ENCODE measurements around the gene SLC35F2.
"Not testable (repeated sequence)": the region's sequence is repeated elsewhere in the genome, so short reads cannot be mapped to it uniquely, and the experiment has no call there.

Gene SLC35F2

DNA sequence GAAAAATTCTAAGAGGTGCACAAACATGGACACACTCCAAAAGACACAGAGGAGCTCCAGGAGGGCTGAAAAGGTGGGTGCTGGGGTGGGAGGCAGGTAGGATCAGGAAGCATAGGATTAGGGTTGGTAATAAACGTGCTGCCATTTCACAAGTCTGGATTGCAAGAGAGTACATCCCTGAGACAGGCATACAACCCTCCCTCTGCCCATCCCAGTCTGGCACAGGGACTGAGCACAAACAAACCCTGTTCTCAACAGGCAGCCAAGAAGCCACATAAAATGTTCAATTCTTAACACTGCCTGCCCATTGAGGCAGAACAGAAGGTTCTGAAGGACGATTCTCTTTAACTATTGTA, 18.5 kb downstream of the SLC35F2 start:
- peak; percentile 48 for DNase-seq (ENCODE audit: low spot score)

GRCh38 chr11:107836851-107837250, 21.7 kb downstream of the SLC35F2 start:
- DNase-seq (ENCODE audit: low spot score): no peak

DNA sequence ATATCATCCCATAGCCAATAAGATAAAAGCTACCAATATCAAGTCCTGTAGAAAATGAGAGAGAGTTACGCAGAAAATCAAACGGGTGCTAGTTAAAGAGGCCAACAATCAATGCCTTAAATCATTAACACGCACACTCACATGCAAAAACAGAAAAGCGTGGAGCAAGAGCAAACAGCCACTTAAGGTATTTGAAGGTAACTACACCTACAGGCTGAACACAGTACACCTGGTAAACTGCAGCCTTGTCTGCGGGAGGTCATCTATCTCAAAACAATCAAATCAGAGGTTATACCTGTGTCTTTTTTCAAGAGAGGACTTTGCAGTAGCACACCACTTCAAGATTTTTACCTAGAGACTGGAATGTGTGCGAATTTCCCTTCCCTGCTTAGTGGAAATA, 23.6 kb downstream of the SLC35F2 start:
- DNase-seq (ENCODE audit: low spot score): no peak

DNA sequence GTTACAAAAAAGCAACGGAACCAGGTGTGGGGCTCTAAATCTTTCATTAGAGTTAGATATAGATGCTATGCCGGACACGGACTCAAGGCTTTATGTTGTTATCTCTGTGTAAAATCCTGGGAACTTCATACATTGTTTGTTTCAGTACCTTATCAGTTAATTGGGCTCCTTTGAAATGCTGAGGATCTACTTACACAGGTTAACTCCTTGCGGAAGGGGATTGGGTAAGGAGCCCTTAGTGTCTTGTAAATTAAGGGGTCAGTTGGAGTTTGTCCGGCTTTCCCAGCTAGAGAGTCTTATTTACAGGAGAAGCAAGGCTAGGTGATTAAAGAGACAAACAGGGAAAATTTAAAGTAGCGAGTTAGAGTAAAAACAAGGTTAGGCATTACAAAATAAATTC, 24.7 kb downstream of the SLC35F2 start:
- not testable (repeated sequence) for DNase-seq (ENCODE audit: low spot score)

DNA sequence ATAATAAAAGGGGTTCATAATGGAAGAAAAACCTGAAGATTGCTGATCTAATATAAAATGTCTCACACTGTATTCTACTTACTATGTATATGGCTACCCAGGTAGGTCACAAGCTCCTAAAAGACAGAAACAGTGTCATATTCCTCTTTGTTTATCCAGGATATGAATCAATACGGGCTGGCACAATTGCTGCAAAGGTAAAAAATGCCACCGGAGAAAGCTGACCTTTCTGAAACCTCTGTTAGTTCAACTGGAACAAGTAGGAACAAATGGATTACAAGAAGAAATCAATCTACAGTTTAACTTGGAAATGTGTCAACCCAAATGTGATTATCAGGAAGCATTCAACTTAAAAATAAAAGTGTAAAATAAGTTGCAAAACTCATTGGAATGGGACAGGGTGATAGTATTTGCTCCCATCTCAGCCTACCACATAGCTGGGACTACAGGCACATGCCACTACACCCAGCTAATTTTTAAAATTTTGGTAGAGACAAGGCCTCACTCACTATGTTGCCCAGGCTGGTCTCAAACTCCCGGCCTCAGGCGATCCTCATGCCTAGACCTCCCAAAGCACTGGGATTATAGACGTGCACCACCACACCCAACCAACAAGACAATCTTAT, 27.6 kb downstream of the SLC35F2 start:
- DNase-seq (ENCODE audit: low spot score): no peak

- no peak for DNase-seq (ENCODE audit: low spot score)
These were observed 31.5 kb downstream of the SLC35F2 start for GRCh38 chr11:107827041-107827440.

DNA sequence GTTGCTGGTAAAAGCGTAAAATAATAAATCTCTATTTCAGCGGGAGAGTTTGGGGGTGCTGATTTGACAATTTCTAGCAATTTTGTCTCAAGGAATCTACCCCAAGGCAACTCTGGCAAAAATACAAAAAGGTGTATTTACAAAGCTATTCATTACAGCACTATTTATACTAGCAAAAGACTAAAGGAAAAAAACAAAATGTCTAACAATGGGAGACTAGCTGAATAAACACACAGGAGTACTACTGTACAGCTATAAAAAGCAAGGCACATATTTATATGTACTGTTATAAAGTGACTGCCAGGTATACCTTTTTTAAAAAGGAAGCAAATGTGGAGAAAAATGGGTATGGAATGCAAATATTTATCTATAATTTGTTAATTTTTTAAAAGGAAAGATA, 32.7 kb downstream of the SLC35F2 start:
- DNase-seq (ENCODE audit: low spot score): no peak

- DNase-seq (ENCODE audit: low spot score): no peak
These were observed 33.8 kb downstream of the SLC35F2 start for GRCh38 chr11:107824668-107825369.

GRCh38 chr11:107821199-107821927, 37.2 kb downstream of the SLC35F2 start:
- DNase-seq (ENCODE audit: low spot score): peak; percentile 30

DNA sequence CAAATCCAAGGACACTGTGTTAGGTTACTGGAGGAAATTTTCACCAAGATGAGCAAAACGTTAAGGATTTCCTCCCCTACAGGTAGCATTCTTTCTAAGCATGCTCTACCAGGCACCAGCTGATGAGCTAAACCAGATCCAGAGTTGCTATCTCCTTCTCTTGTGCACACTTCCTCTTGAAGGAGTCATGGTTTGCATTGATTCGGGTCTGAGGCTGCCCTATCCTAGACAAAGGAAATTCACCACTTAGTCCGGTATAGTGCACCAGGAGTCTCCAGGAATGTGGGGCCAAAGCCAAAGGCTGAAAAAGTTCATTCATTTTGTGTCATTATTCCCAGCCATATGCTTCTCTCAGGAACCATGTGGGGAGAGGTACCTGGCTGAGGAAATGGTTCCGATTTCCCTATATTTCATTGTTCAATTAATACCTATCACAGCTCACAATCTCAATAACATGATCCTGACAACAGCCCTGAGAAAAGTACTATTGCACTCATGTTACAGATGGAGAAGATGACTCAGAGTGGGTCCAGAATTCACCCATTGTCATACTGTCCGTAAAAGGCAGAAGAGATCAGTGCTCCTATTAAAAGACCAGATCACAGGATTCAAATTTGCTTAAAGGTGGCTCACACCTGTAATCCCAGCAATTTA, 39.1 kb downstream of the SLC35F2 start:
- DNase-seq (ENCODE audit: low spot score): no peak

- no peak for DNase-seq (ENCODE audit: low spot score)
These were observed 40.1 kb downstream of the SLC35F2 start for GRCh38 chr11:107818491-107818890.

GRCh38 chr11:107816028-107816427, 42.6 kb downstream of the SLC35F2 start:
- no peak for DNase-seq (ENCODE audit: low spot score)

DNA sequence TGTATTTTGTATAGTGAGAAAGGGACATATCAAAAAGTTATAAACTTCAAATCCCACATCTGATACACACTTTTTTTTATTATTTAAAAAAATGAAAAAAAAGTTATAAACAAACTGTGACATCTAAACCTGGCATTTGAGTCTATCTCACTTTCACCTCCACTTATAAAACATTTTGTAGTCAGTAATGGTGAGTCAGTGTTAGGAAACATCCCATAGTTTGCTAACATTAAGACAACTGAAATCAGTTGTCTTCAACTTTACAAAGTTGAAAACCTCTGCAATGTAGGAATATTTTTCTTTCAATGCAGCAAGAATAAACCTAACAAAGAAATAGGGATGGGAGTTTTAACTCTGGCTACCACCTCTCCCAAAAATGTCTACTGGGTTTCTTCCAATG, 47.7 kb downstream of the SLC35F2 start:
- no peak for DNase-seq (ENCODE audit: low spot score)

GRCh38 chr11:107808521-107808920, 50.1 kb downstream of the SLC35F2 start:
- DNase-seq (ENCODE audit: low spot score): no peak

DNA sequence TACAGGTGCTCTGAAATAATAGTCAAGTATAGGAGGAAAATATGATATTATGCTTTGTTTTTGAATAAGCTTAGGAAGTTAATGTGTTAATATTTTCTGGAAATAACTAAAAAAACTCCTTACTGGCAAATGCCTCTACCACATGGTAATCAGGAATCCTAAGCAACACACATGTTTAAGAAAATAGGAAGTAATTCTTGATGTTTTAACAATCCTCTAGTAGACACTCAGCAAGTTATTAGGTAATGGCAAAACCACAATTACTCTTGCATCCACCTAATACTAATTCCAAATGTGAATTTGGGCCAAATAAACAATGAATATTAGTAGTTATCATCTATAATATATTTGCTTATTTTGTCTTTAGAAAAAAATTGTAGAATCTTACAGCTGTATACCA, 53.6 kb downstream of the SLC35F2 start:
- DNase-seq (ENCODE audit: low spot score): no peak

GRCh38 chr11:107804211-107804610, 54.4 kb downstream of the SLC35F2 start:
- no peak for DNase-seq (ENCODE audit: low spot score)

DNA sequence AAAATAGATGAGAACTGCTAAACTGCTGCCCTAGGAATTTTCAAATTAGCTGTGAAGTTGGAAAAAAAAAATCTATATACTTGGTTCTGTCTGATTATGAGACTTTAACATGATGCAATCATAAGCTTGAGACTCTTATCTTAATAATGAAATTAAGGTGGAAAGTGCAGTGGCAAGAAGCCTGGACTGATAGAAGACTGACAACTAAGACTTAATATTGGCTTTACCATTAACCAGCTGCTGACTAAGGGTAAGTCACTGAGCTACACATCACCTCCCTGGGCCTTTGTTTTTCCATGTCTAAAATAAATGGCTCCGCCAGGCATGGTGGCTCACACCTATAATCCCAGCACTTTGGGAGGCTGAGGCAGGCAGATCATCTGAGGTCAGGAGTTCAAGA, 56.9 kb downstream of the SLC35F2 start:
- no peak for DNase-seq (ENCODE audit: low spot score)

DNA sequence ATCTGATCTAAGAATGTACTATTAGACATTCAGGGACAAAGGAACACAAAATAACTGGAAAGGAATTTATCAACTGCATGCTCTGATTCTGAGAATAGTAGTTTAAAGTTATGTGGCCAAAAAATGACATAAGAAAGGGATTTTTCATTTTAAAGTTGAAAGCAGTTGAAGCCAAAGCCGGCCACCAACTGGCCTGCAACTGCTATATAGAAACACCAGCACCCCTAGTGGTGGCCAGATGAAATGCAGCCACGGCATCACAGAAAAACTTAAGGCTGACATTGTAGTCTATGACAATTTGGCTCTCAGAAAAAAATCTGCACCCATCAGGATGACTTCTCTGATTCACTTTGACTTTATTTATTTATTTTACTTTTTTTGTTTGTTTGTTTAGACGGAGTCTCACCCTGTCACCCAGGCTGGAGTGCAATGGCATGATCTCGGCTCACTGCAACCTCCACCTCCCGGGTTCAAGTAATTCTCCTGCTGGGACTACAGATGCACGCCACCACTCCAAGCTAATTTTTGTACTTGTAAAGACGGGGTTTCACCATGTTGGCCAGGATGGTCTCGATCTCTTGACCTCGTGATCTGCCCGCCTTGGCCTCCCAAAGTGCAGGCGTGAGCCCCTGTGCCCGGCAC, 59.2 kb downstream of the SLC35F2 start:
- DNase-seq (ENCODE audit: low spot score): peak; percentile 72

DNA sequence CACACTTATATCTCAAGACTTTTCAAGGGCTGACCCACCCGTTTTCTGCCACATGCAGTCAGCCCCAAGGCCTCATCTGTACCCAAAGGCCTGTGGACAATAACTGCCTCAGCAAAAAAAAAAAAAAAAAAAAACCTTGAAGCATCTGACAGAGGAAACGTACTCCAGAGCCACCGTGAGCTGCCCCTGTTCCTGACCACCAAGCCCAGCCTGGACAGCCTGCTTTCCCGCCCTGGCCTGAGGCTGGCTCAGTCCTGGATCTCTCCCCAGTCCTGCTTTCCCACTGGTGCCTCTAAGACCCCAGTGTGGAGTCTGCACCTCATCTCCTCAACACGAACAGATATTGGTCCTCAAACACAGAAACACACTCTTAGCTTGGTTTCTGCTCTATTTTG, 66.5 kb downstream of the SLC35F2 start:
- no peak for DNase-seq (ENCODE audit: low spot score)

DNA sequence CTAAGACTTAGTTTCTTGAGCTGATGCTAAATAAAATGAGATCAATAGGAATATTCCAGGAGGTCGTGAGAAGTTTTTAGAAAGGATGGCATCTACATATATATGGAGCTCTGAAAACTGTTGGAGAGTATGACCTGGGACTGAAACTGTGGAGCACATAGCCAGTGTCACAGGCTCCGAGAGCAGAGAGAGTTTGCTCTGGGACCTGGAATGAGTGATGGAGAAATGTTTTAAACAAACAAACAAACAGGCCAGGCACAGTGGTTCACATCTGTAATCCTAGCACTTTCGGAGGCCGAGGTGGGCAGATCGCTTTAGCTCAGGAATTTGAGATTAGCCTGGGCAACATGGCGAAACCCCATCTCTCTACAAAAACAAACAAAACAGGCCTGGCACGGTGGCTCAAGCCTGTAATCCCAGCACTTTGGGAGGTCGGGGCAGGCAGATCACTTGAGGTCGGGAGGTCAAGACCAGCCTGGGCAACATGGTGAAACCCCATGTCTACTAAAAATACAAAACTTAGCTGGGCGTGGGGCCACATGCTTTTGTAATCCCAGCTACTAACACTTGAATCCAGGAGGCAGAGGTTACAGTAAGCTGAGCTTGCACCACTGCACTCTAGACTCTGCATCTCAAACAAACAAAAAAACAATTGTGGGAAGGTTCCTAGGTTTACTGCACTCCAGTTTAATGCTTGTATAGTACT, 67.1 kb downstream of the SLC35F2 start:
- no peak for DNase-seq (ENCODE audit: low spot score)

GRCh38 chr11:107789767-107790166, 68.8 kb downstream of the SLC35F2 start:
- DNase-seq (ENCODE audit: low spot score): no peak

- no peak for DNase-seq (ENCODE audit: low spot score)
These were observed 70.9 kb downstream of the SLC35F2 start for GRCh38 chr11:107787733-107788132.

All from AG08395 (cell line).